NCI-H1436 treated with DMSO at 0.1 percent for 48 hours (cell line): Measurements from ENCODE around the gene KRT76.

Experiments
- DNase-seq: peaks from one replicate; lab custom pipeline; 2025; lab: John Stamatoyannopoulos, UW

The KRT76 gene

DNA sequence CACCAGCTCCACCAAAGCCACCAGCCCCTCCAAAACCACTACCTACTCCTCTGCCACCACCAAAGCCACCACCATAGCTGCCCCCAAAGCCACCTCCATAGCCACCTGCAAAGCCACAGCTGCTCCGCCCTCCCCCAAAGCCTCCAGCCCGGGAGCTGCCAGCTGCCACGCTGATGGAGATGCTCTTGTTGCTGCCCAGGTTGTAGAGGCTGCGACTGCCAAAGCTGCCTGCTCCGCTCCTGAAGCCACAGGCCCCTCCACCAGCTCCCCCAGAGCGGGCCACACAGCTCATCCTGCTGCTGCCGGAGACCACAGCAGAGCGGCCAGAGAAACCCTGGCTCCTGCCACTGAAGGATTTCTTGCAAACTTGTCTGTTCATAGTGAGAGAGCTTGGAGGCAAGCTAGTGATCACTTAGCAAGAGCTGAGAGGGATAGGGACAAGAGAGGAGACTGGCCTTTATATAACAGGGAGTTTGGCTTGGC is at the start of gene KRT76:
TSS of gene KRT76 (minus strand) at position 433 of the 483 bp plus-strand sequence. CDS start at position 379, 54 bp downstream.
- no peak for DNase-seq

- DNase-seq: no peak
Observed at GRCh38 chr12:52825961-52826360, 48.8 kb upstream of the KRT76 start.

DNA sequence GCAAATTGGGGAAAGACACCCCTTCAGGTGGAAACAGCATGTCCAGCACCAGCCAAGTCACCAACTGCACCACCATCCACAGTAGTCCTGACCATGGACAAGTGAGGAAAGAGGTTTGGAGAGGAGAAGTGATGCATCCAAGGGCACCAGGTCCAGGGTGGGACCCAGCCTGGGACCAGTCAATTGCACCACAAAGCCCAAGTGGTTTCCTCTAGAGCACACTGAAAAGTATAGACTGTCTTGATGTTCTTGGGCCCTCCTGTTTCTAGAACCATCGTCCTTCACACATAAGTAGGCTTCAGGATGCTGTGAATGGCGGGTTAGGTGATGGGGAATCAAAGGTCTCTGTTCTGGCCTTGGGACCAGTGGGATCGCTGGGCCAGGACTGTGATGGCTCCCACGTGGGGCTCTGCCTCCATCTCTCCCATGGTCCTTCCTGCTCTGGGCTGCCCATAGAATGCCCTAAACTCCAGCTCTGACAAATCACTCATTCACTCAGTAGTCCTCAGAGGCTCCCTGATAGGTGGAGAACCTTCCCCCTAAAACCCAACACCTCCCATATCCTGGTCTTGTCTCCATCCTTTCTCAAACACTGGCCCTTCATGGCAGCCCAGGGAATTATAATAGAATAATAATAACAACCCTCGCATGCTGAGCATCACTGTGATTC is 47.7 kb upstream of the KRT76 start:
- DNase-seq: no peak

- no peak for DNase-seq
Observed at GRCh38 chr12:52823761-52824450, 46.8 kb upstream of the KRT76 start.

- no peak for DNase-seq
Observed at GRCh38 chr12:52822771-52823510, 45.8 kb upstream of the KRT76 start.

- no peak for DNase-seq
Observed at GRCh38 chr12:52821826-52822660, 44.9 kb upstream of the KRT76 start.

DNA sequence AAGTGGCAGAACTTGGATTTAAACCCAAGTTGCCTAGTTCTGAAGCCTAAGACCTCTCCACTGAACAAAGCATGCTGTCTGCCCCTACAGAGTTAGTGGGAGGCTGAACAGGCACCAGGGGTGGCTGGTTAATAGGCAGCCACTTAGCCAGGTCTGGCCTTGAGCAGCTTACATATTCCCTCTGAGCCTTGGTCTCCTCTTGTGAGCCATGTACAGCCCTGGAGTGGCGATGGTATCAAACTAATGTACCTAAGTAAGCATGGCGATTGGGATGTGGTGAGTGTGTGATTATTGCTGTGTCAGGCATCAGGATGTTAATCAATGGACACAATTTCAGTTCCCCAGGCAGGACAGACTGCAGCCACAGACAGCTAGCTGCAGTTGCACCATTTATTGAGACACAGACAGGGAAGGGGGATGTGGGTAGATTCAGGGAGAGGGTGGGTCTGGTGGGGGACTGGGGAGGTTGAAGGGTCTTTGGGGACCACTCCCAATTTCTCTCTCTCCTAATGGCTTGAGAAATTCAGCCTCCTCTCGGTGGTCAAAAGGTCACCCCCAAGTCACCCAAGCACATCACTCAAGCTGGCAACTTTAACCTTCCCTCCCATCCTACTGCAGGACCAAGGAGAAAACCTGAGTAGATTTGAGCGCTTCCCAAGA is 44.1 kb upstream of the KRT76 start:
- DNase-seq: no peak

DNA sequence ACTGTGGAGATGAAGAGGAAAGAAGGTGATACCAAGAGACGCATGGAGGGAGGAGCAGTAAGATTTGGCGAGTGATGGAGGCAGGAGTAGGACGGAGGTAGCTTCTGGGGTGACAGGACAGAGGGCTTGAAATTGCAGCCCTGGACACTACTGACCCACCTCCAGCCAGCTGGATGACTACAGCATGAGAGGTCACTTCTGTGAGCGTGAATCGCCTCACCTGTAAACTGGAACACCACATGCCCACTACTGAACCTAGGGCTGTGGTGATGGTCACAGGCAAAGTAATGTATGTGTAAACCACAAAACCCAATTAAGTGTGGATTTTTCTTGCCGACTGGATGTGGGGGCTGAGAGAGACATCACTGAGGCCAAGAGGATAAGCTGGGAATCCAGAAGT is 43.4 kb upstream of the KRT76 start:
- no peak for DNase-seq

GRCh38 chr12:52819731-52820510 is 42.8 kb upstream of the KRT76 start:
- DNase-seq: no peak

- DNase-seq: no peak
Observed at GRCh38 chr12:52818887-52819420, 41.8 kb upstream of the KRT76 start.

DNA sequence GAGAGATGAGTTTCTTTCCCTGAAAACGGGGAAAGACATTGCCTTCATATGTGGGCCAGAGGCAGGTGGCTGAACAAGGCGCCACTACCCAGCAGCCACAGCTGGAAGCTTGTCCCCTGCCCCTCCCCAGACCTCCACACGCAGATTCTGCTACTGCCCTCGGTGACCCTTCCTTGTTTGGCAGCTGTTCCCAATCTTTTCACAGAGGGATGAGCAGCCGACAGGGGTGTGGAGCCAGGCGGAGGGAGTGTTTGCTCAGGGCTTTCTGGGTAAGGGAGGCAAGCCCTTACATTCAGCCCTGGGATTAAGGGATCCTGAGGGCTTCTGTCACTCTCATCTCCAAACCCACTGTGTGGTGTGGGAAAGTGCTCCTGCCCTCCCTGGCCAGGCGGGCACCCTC is 41.2 kb upstream of the KRT76 start:
- no peak for DNase-seq

- DNase-seq: no peak
Observed at GRCh38 chr12:52817699-52818238, 40.6 kb upstream of the KRT76 start.

DNA sequence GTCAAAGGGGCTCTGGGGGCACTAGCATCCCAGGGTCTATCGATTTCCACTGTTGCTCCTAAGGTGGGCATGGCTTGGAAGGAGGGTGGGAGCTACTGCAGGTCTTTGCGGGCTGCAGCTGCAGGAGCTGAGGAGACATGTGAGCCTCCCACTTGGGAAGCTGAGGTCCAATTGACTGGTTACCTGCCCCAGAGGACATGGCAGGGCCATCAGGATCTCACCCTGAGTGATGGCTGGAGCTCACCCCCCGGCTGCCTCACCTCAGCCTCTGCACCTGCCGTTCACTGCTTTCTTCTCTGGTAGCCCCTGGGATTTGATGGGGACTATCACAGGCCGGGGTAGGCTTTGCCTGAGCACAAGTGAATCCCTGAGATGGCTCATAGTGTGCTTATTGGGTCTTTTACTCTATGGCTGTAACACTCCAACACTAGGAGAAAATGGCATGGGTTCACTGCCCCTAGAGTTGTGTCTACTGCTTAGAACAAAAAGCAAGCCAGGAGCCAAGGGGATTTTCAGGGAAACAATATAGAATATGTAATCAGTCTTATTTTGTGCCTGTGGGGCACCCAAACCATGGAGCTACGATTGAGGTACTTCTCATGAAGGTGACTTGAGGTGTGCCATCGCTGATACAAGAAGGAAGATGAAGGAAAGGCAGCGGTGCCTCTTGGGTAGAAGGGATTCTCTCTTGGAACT is 40.0 kb upstream of the KRT76 start:
- no peak for DNase-seq

DNA sequence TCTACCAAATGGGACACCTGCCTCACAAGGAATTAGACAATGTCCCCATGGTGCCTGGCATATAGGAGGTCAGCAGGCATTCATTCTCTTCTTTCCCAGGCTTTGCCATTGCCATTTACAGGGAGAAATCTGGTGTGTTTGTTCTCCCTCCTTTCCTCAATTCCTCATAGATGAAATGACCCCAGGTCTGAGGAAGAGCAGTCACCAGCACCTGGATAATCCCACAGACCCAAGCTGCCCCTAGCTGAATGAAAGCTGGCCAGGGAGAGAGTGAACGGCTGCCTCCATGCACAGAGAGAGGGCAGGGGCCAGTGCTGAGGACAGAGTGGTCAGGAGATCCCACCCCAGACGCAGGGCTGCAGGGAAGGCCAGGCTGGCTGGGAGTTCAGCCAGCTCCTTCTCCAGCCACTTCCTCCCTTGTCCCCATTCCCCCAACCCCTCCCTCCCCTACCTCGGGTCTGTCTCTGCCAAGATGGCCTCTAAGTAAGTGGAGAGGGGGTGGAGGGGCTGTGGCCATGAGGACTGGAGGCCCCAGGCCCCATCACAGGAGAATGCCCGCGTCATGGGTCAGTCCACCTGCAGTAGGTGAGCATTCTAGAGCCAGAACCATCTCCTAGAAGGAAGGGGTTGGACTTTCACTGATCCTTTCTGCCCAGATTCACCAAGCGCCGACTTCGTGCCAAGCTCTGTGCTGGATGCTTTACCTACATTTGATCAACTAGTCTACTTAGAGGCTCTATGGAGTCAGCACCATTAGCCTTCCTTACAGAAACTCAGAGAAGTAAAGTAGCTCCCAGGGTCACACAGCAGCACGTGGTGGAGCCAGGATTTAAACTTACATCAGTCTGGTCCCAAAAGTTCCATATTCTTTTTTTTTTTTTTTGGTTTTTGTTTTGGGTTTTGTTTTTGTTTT is 38.8 kb upstream of the KRT76 start:
- DNase-seq: no peak

- no peak for DNase-seq
Observed at GRCh38 chr12:52815161-52815560, 38.0 kb upstream of the KRT76 start.

GRCh38 chr12:52814710-52815155 is 37.6 kb upstream of the KRT76 start:
- DNase-seq: no peak

GRCh38 chr12:52813885-52814709 is 37.0 kb upstream of the KRT76 start, which contains the start of gene KRT4:
Gene KRT4, minus strand, starts transcription at chr12:52814116. Its CDS starts 58 bp downstream, at chr12:52814058.
- no peak for DNase-seq
